Measurements from ENCODE around the gene SPIB. TPM values are rescaled to one million over a fixed set of nuclear protein-coding genes. Genes with fewer than 3 reads are reported as not detected.

Gene SPIB
- total RNA-seq, 1 donor from 2014 or later, result 0.11 TPM

DNA sequence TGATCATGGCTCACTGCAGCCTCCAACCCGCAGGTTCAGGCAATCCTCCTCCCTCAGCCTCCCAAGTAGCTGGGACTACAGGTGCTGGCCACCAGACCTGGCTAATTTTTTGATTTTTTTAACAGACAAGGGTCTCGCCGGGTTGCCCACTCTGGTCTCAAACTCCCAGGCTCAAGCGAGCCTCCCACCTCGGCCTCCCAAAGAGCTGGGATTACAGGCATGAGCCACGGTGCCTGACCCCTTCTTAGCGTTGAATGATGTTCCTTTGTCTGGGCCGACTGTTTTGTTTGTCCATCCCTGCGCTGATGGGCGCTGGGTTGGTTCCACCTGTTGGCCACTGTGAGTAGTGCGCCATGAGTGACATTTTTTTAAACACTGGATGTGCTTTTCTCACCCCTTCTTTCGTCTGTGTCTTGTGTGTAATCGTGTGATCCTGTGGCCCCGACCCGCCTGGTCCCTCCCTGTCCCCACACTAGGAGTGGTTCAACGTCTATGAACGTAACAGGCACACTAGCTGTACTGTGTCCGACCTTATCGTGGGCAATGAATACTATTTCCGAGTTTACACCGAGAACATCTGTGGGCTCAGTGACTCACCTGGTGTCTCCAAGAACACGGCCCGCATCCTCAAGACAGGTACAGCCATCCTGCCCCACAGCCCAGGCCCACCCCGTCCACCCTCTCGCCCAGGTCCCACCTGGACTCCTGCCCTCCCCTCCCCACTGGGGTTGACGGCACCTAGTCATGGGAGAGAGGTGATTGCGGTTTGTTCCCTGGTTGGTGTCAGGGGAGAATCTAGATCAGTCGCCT lies 42.5 kb downstream of the SPIB start:
- H3K9me3 Mint-ChIP-seq, result no peaks in the 10 kb centered on the region
- TF ChIP-seq CTCF (IDR thresholded peaks at IDR 0.05; ENCODE audit: unreplicated experiment), result peak; percentile 92
- DNase-seq (ENCODE audit: low spot score in 2 of 2, unreplicated experiment in 2 of 2), result peak in 1 of 2 experiments; percentile 71
- no peaks in the 10 kb centered on the region for H3K36me3 Mint-ChIP-seq
- H3K27me3 Mint-ChIP-seq (ENCODE audit: low read depth), result peaks cover 2% of the 10 kb centered on the region
- no peak overlapping the region for H3K27ac Mint-ChIP-seq
- H3K4me1 Mint-ChIP-seq, result peaks cover 10% of the 10 kb centered on the region
- no peak overlapping the region for H3K4me3 Mint-ChIP-seq

GRCh38 chr19:50462970-50463369 lies 44.2 kb downstream of the SPIB start:
- Mint-ChIP-seq H3K27ac (no peak overlapping the region), H3K9me3 (no peaks in the 10 kb centered on the region), H3K4me3 (no peak overlapping the region), H3K27me3 (ENCODE audit: low read depth) (no peaks in the 10 kb centered on the region), H3K36me3 (no peaks in the 10 kb centered on the region), H3K4me1 (peaks cover 10% of the 10 kb centered on the region)
- no peak for TF ChIP-seq CTCF (IDR thresholded peaks at IDR 0.05; ENCODE audit: unreplicated experiment)
- no peak for DNase-seq (ENCODE audit: low spot score in 2 of 2, unreplicated experiment in 2 of 2)

DNA sequence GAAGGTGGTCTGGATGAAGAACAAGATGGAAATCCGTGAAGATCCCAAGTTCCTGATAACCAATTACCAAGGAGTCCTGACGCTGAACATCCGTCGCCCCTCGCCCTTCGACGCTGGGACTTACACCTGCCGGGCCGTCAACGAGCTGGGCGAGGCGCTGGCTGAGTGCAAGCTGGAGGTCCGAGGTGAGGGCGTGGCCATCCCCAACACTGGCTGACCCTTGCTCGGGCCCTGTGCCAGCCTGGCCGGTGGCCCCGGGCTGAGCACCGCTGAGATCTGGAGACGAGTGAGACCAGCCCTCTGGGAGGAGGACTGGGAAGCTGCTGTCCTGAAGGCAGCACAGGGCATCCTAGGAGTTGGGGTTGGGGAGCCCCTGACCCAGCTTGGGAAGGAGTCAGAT lies 45.6 kb downstream of the SPIB start:
- H3K36me3 Mint-ChIP-seq, result no peaks in the 10 kb centered on the region
- DNase-seq (ENCODE audit: low spot score in 2 of 2, unreplicated experiment in 2 of 2), result no peak
- TF ChIP-seq CTCF (IDR thresholded peaks at IDR 0.05; ENCODE audit: unreplicated experiment), result no peak
- no peak overlapping the region for H3K4me3 Mint-ChIP-seq
- no peaks in the 10 kb centered on the region for H3K27me3 Mint-ChIP-seq (ENCODE audit: low read depth)
- H3K27ac Mint-ChIP-seq, result no peak overlapping the region
- no peaks in the 10 kb centered on the region for H3K9me3 Mint-ChIP-seq
- H3K4me1 Mint-ChIP-seq, result peaks cover 10% of the 10 kb centered on the region

- TF ChIP-seq CTCF (IDR thresholded peaks at IDR 0.05; ENCODE audit: unreplicated experiment), result no peak
- DNase-seq (ENCODE audit: low spot score in 2 of 2, unreplicated experiment in 2 of 2), result no peak
- H3K27me3 Mint-ChIP-seq (ENCODE audit: low read depth), result no peaks in the 10 kb centered on the region
- no peak overlapping the region for H3K27ac Mint-ChIP-seq
- H3K4me3 Mint-ChIP-seq, result no peak overlapping the region
- no peaks in the 10 kb centered on the region for H3K36me3 Mint-ChIP-seq
- H3K4me1 Mint-ChIP-seq, result peaks cover 8% of the 10 kb centered on the region
- H3K9me3 Mint-ChIP-seq, result no peaks in the 10 kb centered on the region
These were observed 46.3 kb downstream of the SPIB start for GRCh38 chr19:50465000-50465399.

DNA sequence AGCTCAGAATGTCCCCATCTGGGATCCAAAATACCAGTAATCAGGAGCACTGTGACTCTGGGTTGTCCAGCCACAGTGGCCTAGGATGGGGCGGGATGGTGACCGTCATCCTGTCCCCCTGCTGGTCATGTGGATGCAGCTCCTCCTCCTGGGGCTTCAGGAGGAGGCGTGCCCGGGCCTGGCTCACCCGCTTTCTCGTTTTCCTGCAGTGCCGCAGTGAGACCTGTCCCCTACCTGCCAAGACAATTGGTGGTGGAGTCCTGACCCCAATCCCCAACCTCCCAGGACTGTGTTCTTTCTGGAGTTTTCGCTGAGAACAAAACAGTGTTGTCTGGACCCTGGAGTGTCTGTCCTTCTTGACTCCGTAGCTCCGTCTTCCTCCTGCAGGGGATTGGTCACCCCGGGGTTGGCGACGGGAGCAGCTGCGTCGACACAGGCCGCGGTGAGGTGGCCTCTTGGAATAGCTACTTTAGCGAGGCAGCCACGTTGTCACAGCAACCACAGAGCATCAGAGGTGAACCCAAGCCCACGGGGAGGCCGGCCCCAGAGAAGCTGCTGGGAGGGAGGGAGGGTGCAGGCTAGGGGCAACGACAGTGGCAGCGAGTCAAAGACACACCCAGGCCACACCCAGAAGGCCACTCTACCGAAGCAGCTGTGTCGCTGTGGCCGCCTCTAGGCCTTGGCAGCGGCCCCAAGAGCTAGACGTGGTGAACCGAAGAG lies 47.4 kb downstream of the SPIB start:
- Mint-ChIP-seq H3K27ac (no peak overlapping the region), H3K4me1 (peaks cover 3% of the 10 kb centered on the region), H3K9me3 (no peaks in the 10 kb centered on the region), H3K36me3 (no peaks in the 10 kb centered on the region), H3K27me3 (ENCODE audit: low read depth) (no peaks in the 10 kb centered on the region), H3K4me3 (no peak overlapping the region)
- DNase-seq (ENCODE audit: low spot score in 2 of 2, unreplicated experiment in 2 of 2), result no peak
- no peak for TF ChIP-seq CTCF (IDR thresholded peaks at IDR 0.05; ENCODE audit: unreplicated experiment)

Data from mesothelial cell of epicardium (in vitro differentiated cells).